HCT116 (cell line): Measurements from ENCODE around the gene GINS3. TPM values are rescaled to one million over a fixed set of nuclear protein-coding genes. Genes with fewer than 3 reads are reported as not detected.

Experiments used
- ATAC-seq: fragments of 200-7000 bp; cut with Tn5 transposase; 2 replicates; pipeline ENCODE4 v1.9.1; 2020; ENCODE audit warnings: mild to moderate bottlenecking, moderate library complexity
- BruUV-seq: library from RNA; stranded (reverse); fragments of 400-500 nt; replicated peaks from 2 replicates; lab custom pipeline; 2021; lab: Mats Ljungman, UMichigan
- CTCF ChIA-PET: fragments of 300-600 bp; sonication (Branson Sonifier 250); formaldehyde crosslinking; loops from one replicate; lab custom pipeline; 2021; ENCODE audit warnings: antibody characterized with exemption; lab: Charles Lee
- POLR2A ChIA-PET: fragments of 300-600, 350-600 bp; sonication (Branson Sonifier 250); formaldehyde crosslinking; loops from one replicate; lab custom pipeline; 2021; ENCODE audit warnings: antibody characterized with exemption; lab: Charles Lee
- RAD21 ChIA-PET, 2 experiments: fragments of 300-600 bp; sonication (Branson Sonifier 250); formaldehyde crosslinking; loops; one replicate each; lab custom pipeline; 2023; ENCODE audit warnings: low total read pairs in 2 of 2; ENCODE audit not compliant: uncharacterized antibody in 2 of 2, unreplicated experiment in 2 of 2, low non-redundant PET in 1 of 2; lab: Charles Lee
- DNase-seq: peaks from one replicate; pipeline ENCODE4 v3.0.0-alpha.2; 2010; ENCODE audit warnings: low read depth, low spot score
- H2AFZ ChIP-seq: fragments of 200-600 bp; shearing (Covaris generic), sonication (generic); 2 replicates; pipeline ENCODE4 v1.6.1; 2017; ENCODE audit warnings: low read depth, mixed run types, mixed read lengths, antibody characterized with exemption, low read length; ENCODE audit not compliant: poor library complexity, severe bottlenecking
- H3K27ac ChIP-seq: 2 replicates; pipeline ENCODE4 v1.5.1; 2012; ENCODE audit warnings: low read depth, low read length
- H3K27me3 ChIP-seq: fragments of 200-600 bp; sonication (generic); 2 replicates; pipeline ENCODE4 v1.6.1; 2016; ENCODE audit warnings: mixed run types, low read length, mixed read lengths; ENCODE audit not compliant: insufficient read depth
- H3K36me3 ChIP-seq, 2 experiments: fragments of 200-500 bp in 1 of 2; fragments of 200-600 bp in 1 of 2; sonication (Bioruptor generic) in 1 of 2; sonication (generic) in 1 of 2; 2 replicates each; pipeline versions ENCODE4 v1.5.1 to v1.6.1; 2014 to 2016; ENCODE audit warnings: low read length in 2 of 2, inconsistent platforms in 1 of 2, mixed read lengths in 1 of 2, mixed run types in 1 of 2; ENCODE audit not compliant: insufficient read depth in 2 of 2, control insufficient read depth in 1 of 2
- H3K4me1 ChIP-seq, 2 experiments: fragments of 200-600 bp in 1 of 2; sonication (generic) in 1 of 2; 2 replicates each; pipeline versions ENCODE4 v1.5.1 to v1.6.1; 2012 to 2017; ENCODE audit warnings: low read length in 2 of 2, inconsistent platforms in 1 of 2, mild to moderate bottlenecking in 1 of 2, mixed read lengths in 1 of 2, mixed run types in 1 of 2, moderate library complexity in 1 of 2; ENCODE audit not compliant: insufficient read depth in 2 of 2, control insufficient read depth in 1 of 2
- H3K4me2 ChIP-seq: fragments of 200-600 bp; sonication (generic); 2 replicates; pipeline ENCODE4 v1.6.1; 2017; ENCODE audit warnings: mixed run types, low read length, mixed read lengths
- H3K4me3 ChIP-seq, 2 experiments: fragments of 200-600 bp in 1 of 2; sonication (generic) in 1 of 2; replicated peaks in 1 of 2; 2 replicates each; pipeline ENCODE4 v1.5.1; 2011 to 2016; ENCODE audit warnings: low read length in 2 of 2, control low read depth in 1 of 2, low read depth in 1 of 2, mild to moderate bottlenecking in 1 of 2, mixed read lengths in 1 of 2, mixed run types in 1 of 2
- H3K79me2 ChIP-seq: fragments of 200-600 bp; sonication (generic); 2 replicates; pipeline ENCODE4 v1.6.1; 2017; ENCODE audit warnings: mild to moderate bottlenecking, mixed run types, low read length, moderate library complexity, mixed read lengths; ENCODE audit not compliant: insufficient read depth
- H3K9ac ChIP-seq: fragments of 200-600 bp; sonication (generic); 2 replicates; pipeline ENCODE4 v1.6.1; 2016; ENCODE audit warnings: low read length, mixed read lengths
- H3K9me2 ChIP-seq: fragments of 200-600 bp; sonication (generic), shearing (Covaris generic); 2 replicates; pipeline ENCODE4 v1.6.1; 2017; ENCODE audit warnings: mixed run types, mild to moderate bottlenecking, moderate library complexity; ENCODE audit not compliant: insufficient read depth
- H3K9me3 ChIP-seq, 2 experiments: fragments of 200-500 bp in 1 of 2; fragments of 200-600 bp in 1 of 2; sonication (Bioruptor generic) in 1 of 2; sonication (generic) in 1 of 2; 2 replicates each; pipeline ENCODE4 v1.6.1; 2014 to 2017; ENCODE audit warnings: low read length in 2 of 2, mixed read lengths in 2 of 2, inconsistent platforms in 1 of 2, low read depth in 1 of 2, mild to moderate bottlenecking in 1 of 2, mixed run types in 1 of 2, moderate library complexity in 1 of 2; ENCODE audit not compliant: control insufficient read depth in 1 of 2, insufficient read depth in 1 of 2
- H4K20me1 ChIP-seq: fragments of 200-600 bp; sonication (generic), shearing (Covaris generic); 2 replicates; pipeline ENCODE4 v1.6.1; 2017; ENCODE audit warnings: mixed run types, mild to moderate bottlenecking, moderate library complexity; ENCODE audit not compliant: insufficient read depth
- CBX3 ChIP-seq: IDR thresholded peaks from 2 replicates; pipeline ENCODE4 v1.6.1; 2012; ENCODE audit warnings: low read depth
- CEBPB ChIP-seq: IDR thresholded peaks from 2 replicates; pipeline ENCODE4 v1.6.1; 2012; ENCODE audit warnings: low read depth
- EZH2phosphoT487 ChIP-seq: fragments of 200-600 bp; IDR thresholded peaks from 2 replicates; pipeline ENCODE4 v1.6.1; 2018; ENCODE audit warnings: antibody characterized with exemption, borderline replicate concordance
- FOSL1 ChIP-seq: IDR thresholded peaks from 2 replicates; pipeline ENCODE4 v1.6.1; 2012; ENCODE audit warnings: low read depth
- JUND ChIP-seq: IDR thresholded peaks from 2 replicates; pipeline ENCODE4 v1.6.1; 2012
- MAX ChIP-seq: IDR thresholded peaks from 2 replicates; pipeline ENCODE4 v1.6.1; 2012
- POLR2A ChIP-seq: IDR thresholded peaks from 2 replicates; pipeline ENCODE4 v1.7.0; 2011; ENCODE audit warnings: borderline replicate concordance; ENCODE audit not compliant: insufficient read depth, insufficient read length; ENCODE audit errors: extremely low read depth
- SIN3A ChIP-seq: IDR thresholded peaks from 2 replicates; pipeline ENCODE4 v1.6.1; 2012; ENCODE audit warnings: low read depth
- YY1 ChIP-seq: IDR thresholded peaks from 2 replicates; pipeline ENCODE4 v1.6.1; 2011; ENCODE audit warnings: low read length, low read depth, moderate library complexity, mild to moderate bottlenecking; ENCODE audit not compliant: insufficient replicate concordance; ENCODE audit errors: extremely low read depth
- ZBTB33 ChIP-seq: IDR thresholded peaks from 2 replicates; pipeline ENCODE4 v1.6.1; 2011; ENCODE audit warnings: mild to moderate bottlenecking, low read length, moderate library complexity; ENCODE audit not compliant: insufficient replicate concordance; ENCODE audit errors: extremely low read depth
- ZFX ChIP-seq: fragments of 450-650 bp; IDR thresholded peaks from 2 replicates; pipeline ENCODE4 v1.6.1; 2017
- intact Hi-C: fragments of 100-400 bp; cut with micrococcal nuclease; formaldehyde crosslinking; loops from 2 replicates; pipeline ENCODE4 v1.10.0; 2022
- total RNA-seq: library from RNA; stranded (reverse); gene quantifications from one replicate; pipeline ENCODE4 v1.2.1, GENCODE V29; 2021; ENCODE audit not compliant: unreplicated experiment

Gene GINS3
- total RNA-seq, 1 experiment from 2014 or later: 12.1 TPM

- no peak for TF ChIP-seq ZFX
- no peak for TF ChIP-seq FOSL1
- TF ChIP-seq ZBTB33: no peak
- TF ChIP-seq SIN3A: no peak
- no peak for TF ChIP-seq JUND
- no peak for TF ChIP-seq YY1
- TF ChIP-seq POLR2A: no peak
- TF ChIP-seq CEBPB: no peak
- TF ChIP-seq CBX3: no peak
- TF ChIP-seq EZH2phosphoT487: no peak
- TF ChIP-seq MAX: no peak
- ChIA-PET POLR2A (no interaction called here), RAD21 (no interaction called here), CTCF (no interaction called here)
- Histone ChIP-seq H2AFZ (no peak overlapping the region), H3K4me2 (no peak overlapping the region), H3K79me2 (no peaks in the 10 kb centered on the region), H3K27me3 (no peaks in the 10 kb centered on the region), H3K9me2 (no peaks in the 10 kb centered on the region), H3K9ac (no peak overlapping the region), H3K27ac (no peak overlapping the region), H3K9me3 (no peaks in the 10 kb centered on the region), H3K4me3 (no peak overlapping the region), H4K20me1 (no peaks in the 10 kb centered on the region), H3K4me1 (no peaks in the 10 kb centered on the region), H3K36me3 (no peaks in the 10 kb centered on the region)
- ATAC-seq (no peak), DNase-seq (no peak)
- no TSS peak for BruUV-seq
- intact Hi-C loops: no loop called here
Measured at GRCh38 chr16:58385218-58385773, 7.0 kb upstream of the GINS3 start.
